GM15510 (cell line): ENCODE measurements around the gene ZCCHC14.

Source experiments
- POLR2A ChIP-seq: IDR thresholded peaks from 3 replicates; pipeline ENCODE4 v1.6.1; 2011; ENCODE audit warnings: borderline replicate concordance; ENCODE audit not compliant: insufficient read length; ENCODE audit errors: extremely low read depth

ZCCHC14 gene

DNA sequence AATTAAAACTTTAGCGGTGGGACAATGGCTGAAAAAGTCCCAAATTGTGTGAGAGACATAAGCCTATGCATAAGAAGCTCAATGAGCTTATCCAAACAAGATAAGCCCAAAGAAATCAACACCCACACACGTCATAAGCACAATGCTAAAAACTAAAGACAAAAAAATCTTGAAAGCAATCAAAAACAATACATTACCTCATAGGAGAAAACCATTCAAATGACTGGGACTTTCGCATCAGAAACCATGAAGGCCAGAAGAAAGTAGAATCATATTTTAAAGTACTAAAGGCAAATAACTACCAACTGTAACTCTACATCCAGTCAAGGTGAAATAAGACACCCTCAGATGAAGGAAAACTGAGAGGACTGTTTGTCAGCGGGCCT lies 50.2 kb downstream of the ZCCHC14 start:
- TF ChIP-seq POLR2A = no peak

DNA sequence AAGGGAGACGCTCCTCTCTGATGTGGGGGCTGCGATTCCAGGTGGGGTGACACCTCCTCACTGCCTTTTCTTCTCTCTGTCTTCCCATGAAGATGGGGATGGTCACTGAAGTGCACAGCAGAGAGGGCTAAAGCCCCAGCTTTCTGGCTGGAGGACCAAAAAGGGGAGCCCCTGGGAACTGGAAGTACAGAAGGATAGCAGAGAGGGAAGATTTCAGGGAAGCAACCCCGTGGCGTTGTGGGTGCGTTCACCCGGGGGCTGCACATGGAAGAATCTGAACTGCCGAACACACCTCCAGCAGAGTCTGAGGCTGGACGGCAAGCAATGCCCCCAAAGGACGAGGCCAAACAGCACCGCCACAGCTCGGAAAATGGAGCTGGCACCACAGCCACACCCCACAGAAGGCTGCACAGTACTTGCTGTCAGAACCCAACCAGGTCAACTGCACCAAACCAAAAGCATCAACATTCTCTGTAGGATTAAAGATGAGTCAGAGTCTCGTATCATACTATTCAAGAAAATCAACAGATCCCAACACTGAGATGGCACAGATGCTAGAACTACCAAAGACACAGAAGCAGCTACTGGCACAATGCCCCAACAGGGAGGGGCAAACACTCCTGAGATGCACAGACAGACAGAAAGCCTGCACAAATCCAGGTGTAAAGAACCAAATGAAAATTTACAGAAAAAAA lies 50.8 kb downstream of the ZCCHC14 start:
- no peak for TF ChIP-seq POLR2A

DNA sequence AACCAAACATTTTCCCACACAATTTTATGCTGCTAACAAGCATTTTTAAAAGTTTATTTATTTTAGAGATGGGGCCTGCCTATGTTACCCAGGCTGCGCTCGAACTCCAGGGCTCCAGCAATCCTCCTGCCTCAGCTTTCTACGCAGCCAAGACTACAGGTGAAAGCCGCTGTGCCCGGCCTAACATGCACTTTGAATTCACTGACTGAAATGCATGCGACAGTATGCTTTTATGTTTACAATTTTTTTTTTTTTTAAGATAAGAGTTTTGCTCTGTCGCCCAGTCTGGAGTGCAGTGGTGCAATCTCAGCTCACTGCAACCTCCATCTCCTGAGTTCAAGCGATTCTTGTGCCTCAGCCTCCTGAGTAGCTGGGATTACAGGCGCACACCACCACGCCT lies 52.9 kb downstream of the ZCCHC14 start:
- TF ChIP-seq POLR2A = no peak

DNA sequence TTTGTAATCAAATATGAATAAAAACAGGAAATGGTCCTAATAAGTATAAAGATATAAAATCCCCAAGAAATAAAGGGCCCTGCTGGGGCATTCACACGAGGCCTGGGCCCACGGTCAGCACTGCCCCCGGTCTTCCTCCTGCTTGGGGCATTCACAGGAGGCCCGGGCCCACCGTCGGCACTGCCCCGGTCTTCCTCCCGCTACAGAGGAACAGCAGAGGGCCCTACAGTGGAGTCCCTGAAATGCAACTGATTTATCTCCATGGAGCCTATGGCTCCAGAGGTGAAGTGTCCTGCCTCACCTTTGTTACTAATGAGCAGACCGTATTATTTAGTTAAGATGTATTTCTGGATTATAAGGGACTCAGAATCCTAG lies 54.2 kb downstream of the ZCCHC14 start:
- TF ChIP-seq POLR2A = no peak

DNA sequence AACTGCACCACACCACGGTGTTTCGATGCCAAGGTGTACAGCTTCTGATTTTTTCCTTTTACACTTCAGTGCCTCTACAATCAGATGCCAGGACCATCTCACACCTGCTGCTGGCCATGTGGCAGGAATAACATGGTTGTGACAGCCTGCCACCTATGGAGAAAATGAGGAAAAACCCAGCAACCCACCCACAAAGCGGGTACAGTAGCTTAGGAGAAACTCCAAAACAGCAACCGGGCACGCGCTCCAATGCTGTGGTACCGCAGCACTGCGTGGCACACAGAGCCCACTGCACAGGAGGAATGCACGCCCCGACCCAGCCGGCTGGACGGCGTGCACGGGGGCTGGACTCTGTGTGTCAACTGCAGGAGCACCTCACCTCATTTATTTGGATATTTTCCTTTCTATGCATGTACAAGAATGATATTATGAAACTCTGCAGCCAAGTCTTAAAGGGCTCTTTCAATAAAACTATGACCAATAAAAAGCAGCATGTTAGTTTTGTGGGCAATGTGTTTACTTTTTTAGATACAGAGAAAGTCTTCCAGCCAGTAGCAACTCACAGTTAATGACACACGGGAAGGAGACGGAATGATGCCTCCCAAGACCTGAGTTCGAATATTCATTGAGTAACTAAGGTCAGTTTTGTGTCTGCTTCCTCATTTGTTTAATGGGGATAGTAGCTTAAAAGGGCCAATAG lies 54.8 kb downstream of the ZCCHC14 start:
- TF ChIP-seq POLR2A = no peak

DNA sequence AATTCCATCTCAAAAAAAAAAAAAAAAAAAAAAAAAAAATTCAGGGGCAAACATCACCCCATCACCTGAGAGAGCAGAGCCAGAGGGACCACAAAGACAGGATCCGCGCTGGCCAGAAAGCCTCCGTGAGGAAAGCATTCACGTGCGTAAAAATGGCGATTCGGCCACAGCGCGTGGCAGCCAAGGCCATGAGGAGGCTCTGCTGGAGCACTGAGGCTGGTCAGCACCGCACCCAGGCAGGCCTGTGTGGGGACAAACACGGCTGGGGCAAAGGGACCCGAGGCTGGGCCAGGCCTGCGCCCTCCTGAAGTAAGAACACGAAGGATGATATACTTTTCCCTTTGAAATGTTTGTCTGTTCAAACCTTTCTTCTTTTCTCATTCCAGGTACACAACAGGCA lies 55.5 kb downstream of the ZCCHC14 start:
- TF ChIP-seq POLR2A = no peak

DNA sequence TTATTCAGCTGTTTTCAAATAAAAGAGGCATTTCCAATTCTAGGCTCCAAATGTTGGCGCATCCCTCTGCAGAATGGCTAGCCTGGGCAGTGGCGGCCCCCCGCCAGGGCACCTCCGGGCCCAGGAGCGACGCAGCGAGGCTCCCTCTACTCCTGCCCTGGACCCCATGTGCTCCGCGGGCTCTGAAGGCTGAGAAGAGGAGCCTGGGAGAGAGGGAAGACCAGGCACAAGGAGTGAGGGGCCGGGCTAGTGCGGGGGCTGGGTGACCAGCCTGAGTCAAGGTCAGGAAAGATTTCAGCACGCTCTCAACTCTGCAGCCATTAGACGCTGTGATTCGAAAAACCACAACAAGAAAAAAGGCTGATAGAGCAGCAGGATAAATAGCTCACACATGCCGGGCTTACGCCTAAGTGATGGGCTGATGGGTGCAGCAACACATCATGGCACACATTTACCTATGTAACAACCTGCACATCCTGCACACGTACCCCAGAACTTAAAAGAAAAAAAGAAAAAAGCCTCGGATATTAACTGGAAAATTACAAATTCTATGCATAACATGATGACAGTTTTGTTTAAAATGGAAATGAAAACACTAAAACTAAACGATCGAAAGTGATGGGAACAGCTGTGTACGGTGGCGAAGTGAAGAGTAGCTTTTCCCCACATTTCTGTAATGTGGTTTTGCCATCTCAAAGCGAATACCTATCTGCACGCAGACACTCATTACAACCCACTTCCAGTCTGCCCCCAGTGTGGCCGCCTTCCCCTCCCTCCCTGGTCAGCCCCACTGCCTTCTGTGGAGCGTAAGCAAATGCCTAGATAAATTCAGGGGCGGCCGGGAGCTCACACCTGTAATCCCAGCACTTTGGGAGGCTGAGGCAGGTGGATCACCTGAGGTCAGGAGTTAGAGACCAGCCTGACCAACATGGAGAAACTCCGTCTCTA lies 56.3 kb downstream of the ZCCHC14 start:
- no peak for TF ChIP-seq POLR2A

DNA sequence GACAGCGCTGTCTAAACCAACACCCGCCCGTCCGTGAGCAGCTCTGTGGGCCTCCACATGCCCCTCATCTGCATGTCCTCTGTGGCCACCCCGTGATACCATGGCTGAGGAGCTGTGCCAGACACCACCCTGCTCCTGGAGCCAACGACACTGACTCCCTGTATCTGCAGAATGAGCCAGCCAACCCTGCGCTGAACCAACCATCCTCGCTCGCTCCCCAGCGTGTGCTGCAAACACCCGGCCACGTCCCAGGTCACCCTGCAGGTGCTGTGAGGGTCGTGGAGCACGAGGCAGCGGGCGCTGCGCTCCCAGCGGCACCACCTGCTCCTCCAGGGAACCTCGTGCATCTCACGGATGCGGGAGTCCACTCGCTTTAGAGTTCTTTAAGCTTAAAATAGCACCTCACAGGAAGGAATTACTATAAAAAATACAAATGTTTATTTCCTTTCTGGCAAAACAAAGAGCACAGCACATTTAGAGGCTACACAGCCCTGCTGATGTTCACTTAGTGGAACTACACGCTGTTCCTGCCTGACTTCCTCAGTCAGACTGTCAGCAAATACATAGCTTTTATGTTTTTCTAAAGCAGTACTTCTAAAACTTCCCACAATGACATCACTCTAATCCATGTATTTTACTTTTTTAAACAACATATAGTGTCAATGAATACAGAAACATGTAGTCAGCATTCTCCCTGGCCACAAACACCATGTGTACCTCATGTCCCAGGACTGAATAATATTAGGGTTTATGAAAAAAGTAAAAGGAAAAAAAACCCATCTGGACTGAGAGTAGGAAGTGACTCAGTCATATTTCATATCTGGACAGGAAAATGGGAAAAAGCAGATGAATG lies 57.2 kb downstream of the ZCCHC14 start:
- no peak for TF ChIP-seq POLR2A

DNA sequence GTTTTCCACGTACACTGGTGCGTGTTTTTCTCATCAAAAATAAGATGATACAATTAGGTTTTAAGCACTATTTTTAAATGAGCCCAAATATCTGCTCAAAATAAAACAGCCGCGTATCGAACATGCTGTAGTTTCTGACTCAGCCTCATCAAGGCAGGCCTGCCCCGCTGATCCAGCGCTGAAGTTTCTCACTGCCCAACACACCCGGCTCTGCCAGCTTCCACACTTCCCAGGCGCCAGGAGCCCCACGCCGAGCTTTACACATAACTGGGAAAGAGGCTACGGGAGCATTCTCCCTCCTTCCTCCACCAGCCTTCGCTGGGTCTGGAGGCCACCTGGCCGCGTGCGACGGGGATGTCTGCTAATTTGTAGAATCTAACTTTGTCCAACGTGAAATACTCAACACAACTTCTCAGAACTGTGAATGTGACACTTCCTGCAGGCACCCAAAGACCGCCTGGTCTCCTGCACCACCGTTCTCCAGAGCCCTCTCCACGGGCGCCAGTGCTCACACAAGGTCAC lies 58.6 kb downstream of the ZCCHC14 start:
- TF ChIP-seq POLR2A = no peak

DNA sequence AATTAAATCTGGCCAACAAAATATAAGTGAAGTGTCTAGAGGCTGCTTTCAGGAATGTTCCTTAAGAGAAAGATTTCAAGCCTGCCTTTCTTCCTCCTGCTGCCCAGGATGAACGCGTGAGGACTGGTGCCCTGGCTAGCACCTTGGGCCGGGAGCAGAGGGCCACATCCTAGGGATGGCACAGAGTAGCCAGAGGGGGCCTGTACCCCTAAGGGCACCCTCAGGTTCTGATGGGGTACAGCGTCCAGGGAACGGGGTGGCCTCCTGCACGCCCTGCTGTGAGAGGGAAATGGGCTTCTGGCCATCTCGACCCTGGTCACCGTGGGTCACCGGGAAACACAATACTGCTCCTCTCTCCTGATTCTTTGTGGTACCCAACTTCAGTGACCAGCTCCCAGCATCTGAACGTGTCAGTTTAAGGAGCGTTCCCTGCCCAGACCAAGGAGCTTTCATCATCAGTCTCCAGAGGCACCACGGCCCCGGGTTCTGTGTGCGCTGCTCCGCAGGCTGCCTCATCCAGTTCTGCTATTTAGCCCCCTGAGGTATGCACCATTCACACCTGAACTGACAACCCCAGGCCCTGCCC lies 60.4 kb downstream of the ZCCHC14 start:
- no peak for TF ChIP-seq POLR2A

DNA sequence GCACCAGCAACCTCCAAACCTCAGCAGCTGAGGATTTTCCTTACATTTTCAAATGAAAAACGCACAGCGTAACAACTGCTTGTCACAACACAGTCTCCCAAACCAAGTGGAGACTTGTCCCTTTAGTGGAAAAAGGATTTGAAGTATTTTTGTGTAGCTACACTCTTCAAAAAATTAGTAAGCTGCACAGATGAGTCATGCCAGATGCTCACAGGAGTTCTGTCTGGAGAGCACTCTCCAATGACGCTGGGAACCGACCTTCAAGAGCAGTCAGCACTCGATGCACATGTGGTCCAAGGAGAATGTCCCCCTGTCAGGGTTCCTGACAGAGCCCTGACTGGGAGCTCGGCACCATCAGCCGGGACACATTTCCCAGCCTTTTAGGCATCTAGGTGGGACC lies 60.9 kb downstream of the ZCCHC14 start:
- TF ChIP-seq POLR2A = no peak

DNA sequence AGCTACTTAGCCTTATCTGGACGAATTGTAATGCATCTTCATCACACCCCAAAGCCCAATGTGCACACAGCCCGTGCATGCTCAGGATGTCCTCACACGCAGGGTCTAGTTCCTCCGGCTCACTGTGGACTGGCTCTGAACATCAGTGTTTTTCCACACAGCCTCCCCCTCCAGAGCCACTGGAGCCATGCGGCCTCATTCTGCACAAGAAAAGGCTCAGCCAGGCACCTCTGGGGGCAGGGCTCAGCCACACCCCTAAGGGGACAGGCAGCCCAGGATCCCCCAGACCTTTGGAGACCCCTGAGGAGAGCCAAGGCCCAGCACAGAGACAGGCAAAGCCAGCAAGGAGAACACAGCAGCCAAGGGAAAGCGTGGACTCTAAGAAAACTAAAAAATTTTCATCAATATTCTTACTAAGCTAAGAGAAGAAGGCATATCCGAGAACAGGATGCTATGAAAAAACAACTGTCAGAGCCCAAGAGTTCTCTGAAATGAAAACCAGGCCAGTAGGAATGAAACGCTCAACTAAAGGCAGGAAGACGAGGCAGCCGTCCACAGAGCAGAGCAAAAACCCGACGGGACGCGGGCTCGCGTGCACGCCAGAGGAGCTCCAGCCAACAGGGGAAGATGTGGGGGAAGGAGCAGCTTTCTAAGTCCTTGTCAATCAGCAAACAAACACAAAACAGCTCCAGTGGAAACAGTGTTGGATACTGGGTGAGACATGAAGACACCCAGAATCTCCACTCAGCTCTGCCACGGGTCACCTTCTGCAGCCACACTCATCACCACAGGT lies 66.2 kb downstream of the ZCCHC14 start:
- TF ChIP-seq POLR2A = no peak

DNA sequence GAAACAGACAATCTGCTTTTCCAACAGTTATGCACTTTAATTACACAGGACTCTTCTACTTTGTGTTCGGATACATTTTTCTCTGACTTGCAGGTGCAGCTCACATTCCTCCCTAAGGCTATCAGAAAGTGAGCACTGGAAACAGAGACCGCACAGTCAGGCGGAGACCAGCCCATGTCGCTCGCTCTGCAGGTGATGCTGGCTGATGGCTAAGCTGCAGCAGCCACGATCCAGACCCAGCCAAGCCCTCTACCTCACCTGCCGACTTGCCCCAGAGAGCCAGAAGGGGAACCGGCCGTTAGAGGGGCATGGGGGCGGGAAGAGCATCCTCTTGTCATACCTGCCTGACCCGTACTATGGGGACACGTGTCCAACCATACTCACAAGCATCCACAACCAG lies 66.9 kb downstream of the ZCCHC14 start:
- TF ChIP-seq POLR2A = no peak

DNA sequence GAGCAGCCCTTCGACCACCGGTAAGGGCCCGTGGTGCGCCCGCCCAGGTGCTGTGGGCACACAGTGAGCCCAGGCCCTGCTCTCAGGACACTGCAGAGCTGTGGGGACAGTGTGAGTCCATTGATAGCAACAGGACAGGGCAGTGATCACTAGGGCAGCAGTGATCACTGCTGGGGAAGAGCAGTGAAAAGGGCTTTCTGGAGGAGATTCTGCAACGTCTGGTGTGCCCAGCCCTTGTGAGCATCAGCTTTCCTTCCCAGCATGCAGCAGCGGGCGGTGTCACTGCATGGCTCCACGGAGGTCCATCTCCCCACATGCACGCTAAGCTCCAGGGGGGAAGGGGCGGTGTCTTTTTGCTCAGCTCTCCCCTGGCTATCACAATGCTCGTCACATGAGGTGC lies 68.6 kb downstream of the ZCCHC14 start:
- no peak for TF ChIP-seq POLR2A

DNA sequence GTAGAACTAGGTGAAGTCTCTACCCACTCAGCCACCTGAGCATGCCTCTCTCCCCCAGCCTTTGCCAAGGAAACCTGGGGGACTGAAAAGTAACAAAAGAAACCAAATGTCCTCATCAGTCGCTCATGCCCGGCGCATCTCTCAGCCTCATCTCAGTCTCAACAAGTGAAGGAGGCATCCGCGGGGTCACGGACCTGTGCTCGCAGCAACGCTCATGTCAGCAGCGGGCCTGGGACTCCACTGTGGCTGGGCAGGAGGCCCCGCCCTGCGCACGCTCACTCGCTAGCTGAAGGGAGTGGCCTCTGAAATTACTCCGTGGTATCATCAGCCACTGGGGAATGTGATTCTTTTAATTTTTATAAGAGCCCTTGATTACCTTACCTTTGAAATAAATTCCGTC lies 69.4 kb downstream of the ZCCHC14 start:
- no peak for TF ChIP-seq POLR2A
